HG03442 (cell line): Measurements from ENCODE around the gene DNAH1.

Experiments used
- ATAC-seq: cut with Tn5 transposase; IDR thresholded peaks from one replicate; pipeline ENCODE4 v1.9.1; 2021; ENCODE audit warnings: mild to moderate bottlenecking, moderate library complexity; ENCODE audit not compliant: unreplicated experiment

DNAH1 gene

GRCh38 chr3:52443791-52444687, 127.9 kb downstream of the DNAH1 start:
- ATAC-seq, result no peak

GRCh38 chr3:52444860-52445793, 129.0 kb downstream of the DNAH1 start, which contains the start of gene SEMA3G:
Gene SEMA3G (minus strand): TSS chr3:52445103. CDS start chr3:52445027, 76 bp downstream.
- ATAC-seq, result peak; percentile 71

- no peak for ATAC-seq
Observed at GRCh38 chr3:52446042-52446441, 129.9 kb downstream of the DNAH1 start.

GRCh38 chr3:52446631-52447511, 130.8 kb downstream of the DNAH1 start:
- ATAC-seq, result no peak

GRCh38 chr3:52447512-52448355, 131.6 kb downstream of the DNAH1 start:
- ATAC-seq, result no peak
